Measurements from ENCODE around the gene STIMATE. TPM values are rescaled to one million over a fixed set of nuclear protein-coding genes. Genes with fewer than 3 reads are reported as not detected.

STIMATE gene
- total RNA-seq, 1 donor from 2014 or later = 28.4 TPM

DNA sequence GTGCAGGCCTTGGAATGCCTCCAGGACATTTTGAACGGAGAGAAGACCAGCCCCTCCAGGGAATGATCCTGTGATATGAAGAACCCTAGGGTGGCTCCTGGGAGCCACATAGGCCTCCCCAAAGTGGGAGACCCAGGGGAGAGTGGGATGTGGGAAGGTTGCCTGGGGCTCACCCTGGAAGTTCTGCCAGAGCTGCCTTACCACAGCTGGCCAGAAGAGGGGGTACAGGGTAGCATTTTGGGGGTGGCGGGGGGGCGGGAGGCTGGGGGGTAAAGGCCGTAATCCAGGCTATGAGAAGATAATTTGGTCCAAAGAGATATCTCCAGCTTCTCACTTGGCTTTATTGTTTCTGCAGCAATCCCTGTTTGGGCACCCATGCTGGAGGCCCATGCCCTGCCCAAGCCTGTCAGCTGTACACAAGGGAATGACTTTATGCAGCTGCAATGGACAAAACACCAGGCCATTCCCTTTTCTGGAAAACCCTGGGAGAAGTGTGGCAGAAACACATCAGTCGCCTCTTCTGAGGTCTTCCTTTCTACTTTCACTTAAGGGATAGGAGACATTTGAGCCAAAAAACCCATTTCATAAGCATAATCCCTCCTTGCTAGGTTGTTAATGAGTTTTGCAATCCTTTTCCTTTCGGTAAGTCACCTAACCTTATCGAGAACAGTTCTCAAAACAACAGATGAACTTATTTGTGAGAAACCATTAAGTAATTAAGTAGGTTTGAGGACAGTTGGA lies 51.5 kb downstream of the STIMATE start:
- H3K36me3 Mint-ChIP-seq = peaks cover 7% of the 10 kb centered on the region
- DNase-seq (ENCODE audit: extremely low spot score, unreplicated experiment) = no peak
- TF ChIP-seq, protein P1, sequence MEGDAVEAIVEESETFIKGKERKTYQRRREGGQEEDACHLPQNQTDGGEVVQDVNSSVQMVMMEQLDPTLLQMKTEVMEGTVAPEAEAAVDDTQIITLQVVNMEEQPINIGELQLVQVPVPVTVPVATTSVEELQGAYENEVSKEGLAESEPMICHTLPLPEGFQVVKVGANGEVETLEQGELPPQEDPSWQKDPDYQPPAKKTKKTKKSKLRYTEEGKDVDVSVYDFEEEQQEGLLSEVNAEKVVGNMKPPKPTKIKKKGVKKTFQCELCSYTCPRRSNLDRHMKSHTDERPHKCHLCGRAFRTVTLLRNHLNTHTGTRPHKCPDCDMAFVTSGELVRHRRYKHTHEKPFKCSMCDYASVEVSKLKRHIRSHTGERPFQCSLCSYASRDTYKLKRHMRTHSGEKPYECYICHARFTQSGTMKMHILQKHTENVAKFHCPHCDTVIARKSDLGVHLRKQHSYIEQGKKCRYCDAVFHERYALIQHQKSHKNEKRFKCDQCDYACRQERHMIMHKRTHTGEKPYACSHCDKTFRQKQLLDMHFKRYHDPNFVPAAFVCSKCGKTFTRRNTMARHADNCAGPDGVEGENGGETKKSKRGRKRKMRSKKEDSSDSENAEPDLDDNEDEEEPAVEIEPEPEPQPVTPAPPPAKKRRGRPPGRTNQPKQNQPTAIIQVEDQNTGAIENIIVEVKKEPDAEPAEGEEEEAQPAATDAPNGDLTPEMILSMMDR (conservative IDR thresholded peaks at IDR 0.05) = peak; percentile 60

DNA sequence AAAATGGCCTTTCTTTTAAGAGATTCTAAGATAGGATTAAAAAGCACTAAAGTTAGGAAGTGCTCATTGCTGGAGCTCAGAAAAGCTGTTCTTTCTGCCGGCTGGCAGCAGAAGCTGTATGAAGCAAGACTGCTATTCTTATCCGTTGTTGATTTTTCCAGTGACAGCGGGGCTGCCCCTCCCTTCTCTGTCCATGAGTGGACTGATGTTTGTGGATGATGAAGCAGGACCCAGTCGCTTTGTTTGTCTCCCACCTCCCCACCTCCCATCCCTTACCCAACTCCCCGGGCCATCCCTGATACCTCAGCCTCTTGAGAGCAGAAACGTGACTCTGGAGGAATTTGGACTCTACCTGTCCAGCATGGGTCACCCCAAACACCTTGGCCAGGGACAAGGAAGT lies 52.2 kb downstream of the STIMATE start:
- Mint-ChIP-seq H3K27me3 (no peaks in the 10 kb centered on the region), H3K36me3 (peaks cover 9% of the 10 kb centered on the region), H3K4me1 (ENCODE audit: unreplicated experiment) (peaks cover 7% of the 10 kb centered on the region), H3K9me3 (no peaks in the 10 kb centered on the region), H3K27ac (no peak overlapping the region), H3K4me3 (no peak overlapping the region)
- no peak for DNase-seq (ENCODE audit: extremely low spot score, unreplicated experiment)
- TF ChIP-seq, protein P1 (conservative IDR thresholded peaks at IDR 0.05) = no peak

More for the DNA sequence above, 51.5 kb downstream of the STIMATE start:
- H3K27ac Mint-ChIP-seq = no peak overlapping the region
- H3K4me1 Mint-ChIP-seq (ENCODE audit: unreplicated experiment) = peaks cover 7% of the 10 kb centered on the region
- no peak overlapping the region for H3K4me3 Mint-ChIP-seq
- H3K9me3 Mint-ChIP-seq = no peaks in the 10 kb centered on the region
- no peaks in the 10 kb centered on the region for H3K27me3 Mint-ChIP-seq

DNA sequence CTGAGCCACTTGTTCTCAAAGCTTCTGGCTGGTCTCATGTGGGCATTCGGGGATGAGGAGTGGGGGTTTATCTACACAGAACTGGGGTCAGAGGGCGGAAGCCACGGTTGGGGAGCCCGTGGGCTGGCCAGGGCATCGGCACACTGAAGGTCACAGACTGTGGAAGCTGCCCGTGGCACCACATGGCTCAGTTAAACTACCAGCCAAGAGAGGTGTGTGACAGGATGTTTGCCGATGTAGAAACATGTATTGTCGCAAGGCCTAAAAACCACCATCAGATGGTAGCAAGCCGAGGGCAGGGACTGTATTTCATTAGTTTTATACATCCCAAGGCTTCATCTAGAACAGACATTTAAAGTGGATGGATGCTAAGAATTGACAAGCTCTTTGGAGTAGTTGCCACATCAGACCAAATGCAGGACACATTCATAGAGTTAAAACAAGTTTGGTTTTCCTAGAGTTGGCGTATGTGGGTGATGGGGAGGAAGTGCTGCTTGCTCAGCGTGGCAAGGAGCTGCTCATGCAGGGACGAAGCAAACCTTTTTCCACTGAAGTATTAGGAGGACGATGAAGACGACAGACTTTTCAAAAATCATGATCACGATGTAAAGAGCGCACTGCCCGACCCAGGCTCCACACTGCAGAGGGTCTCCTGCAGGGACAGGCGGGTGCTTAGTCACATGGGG lies 52.9 kb downstream of the STIMATE start:
- Mint-ChIP-seq H3K27me3 (no peaks in the 10 kb centered on the region), H3K4me3 (no peak overlapping the region), H3K36me3 (peaks cover 11% of the 10 kb centered on the region), H3K9me3 (no peaks in the 10 kb centered on the region), H3K27ac (no peak overlapping the region), H3K4me1 (ENCODE audit: unreplicated experiment) (peaks cover 7% of the 10 kb centered on the region)
- TF ChIP-seq, protein P1 (conservative IDR thresholded peaks at IDR 0.05) = no peak
- no peak for DNase-seq (ENCODE audit: extremely low spot score, unreplicated experiment)

DNA sequence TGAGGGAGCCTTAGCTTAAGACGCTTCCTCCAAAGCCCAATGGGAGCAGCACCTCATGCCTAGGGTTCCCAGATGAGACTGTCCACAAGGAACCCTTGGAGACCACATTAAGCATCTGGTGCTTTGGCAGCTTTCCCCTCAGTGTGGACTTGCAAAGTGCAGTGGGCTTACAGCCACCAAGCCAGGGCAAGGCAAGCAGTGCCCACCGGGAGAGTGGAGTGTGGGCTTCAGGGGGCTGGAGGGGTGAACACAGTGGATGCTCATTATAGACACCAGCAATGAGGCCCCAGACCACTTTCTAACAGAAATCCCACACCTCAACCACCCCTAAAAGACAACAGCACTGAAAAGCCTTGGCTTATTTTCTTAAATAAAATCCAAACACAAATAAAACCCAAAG lies 53.5 kb downstream of the STIMATE start:
- TF ChIP-seq, protein P1 (conservative IDR thresholded peaks at IDR 0.05) = no peak
- no peaks in the 10 kb centered on the region for H3K9me3 Mint-ChIP-seq

DNA sequence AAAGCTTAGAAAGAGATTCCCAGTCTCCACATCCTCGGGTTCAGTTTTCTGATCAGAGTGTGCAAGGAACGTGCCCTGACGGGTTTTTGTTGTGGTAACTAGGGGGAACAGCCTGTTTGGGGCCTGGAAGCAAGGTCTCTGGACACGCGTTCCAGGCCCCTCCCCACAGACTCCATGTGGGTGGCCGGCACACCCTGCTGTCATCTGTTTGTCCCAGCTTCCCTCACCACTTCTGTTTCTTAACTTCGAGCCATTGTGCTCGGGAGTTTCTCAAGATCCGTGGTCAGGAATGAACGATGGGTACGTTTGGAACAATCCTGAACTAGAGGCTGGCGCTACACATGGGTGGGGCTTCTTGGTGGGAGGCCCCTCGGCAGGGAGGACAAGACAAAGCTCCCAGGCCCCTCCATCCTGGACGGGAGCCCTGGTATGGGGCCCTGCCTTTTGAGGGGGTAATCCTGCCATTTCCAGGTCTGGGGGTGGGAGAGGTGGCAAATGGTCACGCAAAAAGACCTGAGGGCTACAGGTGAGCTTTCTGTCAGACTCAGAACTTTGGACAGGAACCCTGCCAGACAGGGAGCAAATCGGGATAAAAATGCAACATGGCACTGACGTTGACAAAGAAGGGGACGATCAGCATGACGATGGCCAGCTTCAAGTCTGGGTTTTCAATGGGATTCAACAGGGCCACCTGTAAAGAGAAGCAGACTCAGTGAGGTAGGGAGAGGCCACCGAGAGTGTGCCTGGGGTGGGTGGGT lies 54.1 kb downstream of the STIMATE start:
- H3K9me3 Mint-ChIP-seq = no peaks in the 10 kb centered on the region
- peaks cover 11% of the 10 kb centered on the region for H3K36me3 Mint-ChIP-seq
- H3K27ac Mint-ChIP-seq = peak overlapping the region; percentile 11
- H3K4me3 Mint-ChIP-seq = no peak overlapping the region
- DNase-seq (ENCODE audit: extremely low spot score, unreplicated experiment) = no peak
- H3K27me3 Mint-ChIP-seq = no peaks in the 10 kb centered on the region
- TF ChIP-seq, protein P1 (conservative IDR thresholded peaks at IDR 0.05) = no peak
- peaks cover 7% of the 10 kb centered on the region for H3K4me1 Mint-ChIP-seq (ENCODE audit: unreplicated experiment)

More for the DNA sequence above, 53.5 kb downstream of the STIMATE start:
- no peak overlapping the region for H3K27ac Mint-ChIP-seq
- H3K4me3 Mint-ChIP-seq = no peak overlapping the region
- peaks cover 11% of the 10 kb centered on the region for H3K36me3 Mint-ChIP-seq
- no peaks in the 10 kb centered on the region for H3K27me3 Mint-ChIP-seq
- DNase-seq (ENCODE audit: extremely low spot score, unreplicated experiment) = no peak
- peaks cover 7% of the 10 kb centered on the region for H3K4me1 Mint-ChIP-seq (ENCODE audit: unreplicated experiment)

All from type B pancreatic cell (in vitro differentiated cells).